Measurements from ENCODE around the gene DGCR8. TPM values are rescaled to one million over a fixed set of nuclear protein-coding genes. Genes with fewer than 3 reads are reported as not detected.

The DGCR8 gene
- total RNA-seq, 5 donors from 2014 or later (not counting 1 experiment from before 2014, with no cell fraction given) = 38.4 to 48.1 (median 45.1) TPM

GRCh38 chr22:20052309-20053259, 27.5 kb upstream of the DGCR8 start:
- POLR2A ChIA-PET = no interaction called here
- no peaks in the 10 kb centered on the region for H3K9me3 Mint-ChIP-seq
- Histone ChIP-seq H3K27me3 (replicated peaks in 1 of 2; ENCODE audit: control insufficient read depth in 2 of 2, extremely low read depth in 1 of 2, insufficient read depth in 2 of 2, low read length in 1 of 2) (no peaks in the 10 kb centered on the region), H3K36me3 (ENCODE audit: control insufficient read depth in 2 of 2, extremely low read depth in 1 of 2, insufficient read depth in 1 of 2, low read length in 1 of 2) (peaks cover 3 to 64% of the 10 kb centered on the region in 2 donors), H3K4me1 (ENCODE audit: control insufficient read depth in 1 of 2, extremely low read depth in 1 of 2, insufficient read depth in 2 of 2, low read length in 2 of 2) (no peaks in the 10 kb centered on the region), H3K9me3 (no peaks in the 10 kb centered on the region), H3K27ac (ENCODE audit: low read length) (no peak overlapping the region), H3K4me3 (ENCODE audit: control insufficient read depth in 1 of 2, extremely low read depth in 1 of 2, low read length in 1 of 2) (no peak overlapping the region)
- no peak for DNase-seq
- no peaks in the 10 kb centered on the region for H3K27me3 Mint-ChIP-seq
- CTCF ChIA-PET = interaction anchor here in 1 of 2 donors (0.6 kb wide), 1 partner anchor 232 kb away, joined by 4 read pairs; no protein-coding TSS in a partner anchor
- no peak overlapping the region for H3K27ac Mint-ChIP-seq
- WGBS (ENCODE audit: insufficient coverage) = 97% methylated on average over 14 of the region's 26 CpGs
- no peak for ATAC-seq (replicated peaks in 1 of 4)
- H3K4me1 Mint-ChIP-seq = peaks cover 0 to 3% (median 0%) of the 10 kb centered on the region in 3 donors
- H3K4me3 Mint-ChIP-seq = no peak overlapping the region
- H3K36me3 Mint-ChIP-seq = peaks cover 38% of the 10 kb centered on the region

- H3K9me3 ChIP-seq = no peaks in the 10 kb centered on the region
- H3K27ac ChIP-seq (ENCODE audit: low read length) = no peak overlapping the region
- POLR2A ChIA-PET = no interaction called here
- H3K27me3 ChIP-seq (replicated peaks in 1 of 2; ENCODE audit: control insufficient read depth in 2 of 2, extremely low read depth in 1 of 2, insufficient read depth in 2 of 2, low read length in 1 of 2) = no peaks in the 10 kb centered on the region
- CTCF ChIA-PET = no interaction called here
- Mint-ChIP-seq H3K4me1 (peaks cover 0 to 1% (median 0%) of the 10 kb centered on the region in 3 donors), H3K36me3 (peaks cover 38% of the 10 kb centered on the region), H3K4me3 (no peak overlapping the region), H3K27ac (no peak overlapping the region), H3K9me3 (no peaks in the 10 kb centered on the region), H3K27me3 (no peaks in the 10 kb centered on the region)
- peaks cover 3 to 59% of the 10 kb centered on the region in 2 donors for H3K36me3 ChIP-seq (ENCODE audit: control insufficient read depth in 2 of 2, extremely low read depth in 1 of 2, insufficient read depth in 1 of 2, low read length in 1 of 2)
- no peak overlapping the region for H3K4me3 ChIP-seq (ENCODE audit: control insufficient read depth in 1 of 2, extremely low read depth in 1 of 2, low read length in 1 of 2)
- ATAC-seq (replicated peaks in 1 of 4) (no peak), DNase-seq (no peak)
- H3K4me1 ChIP-seq (ENCODE audit: control insufficient read depth in 1 of 2, extremely low read depth in 1 of 2, insufficient read depth in 2 of 2, low read length in 2 of 2) = no peaks in the 10 kb centered on the region
- 93% methylated on average over 12 of the region's 14 CpGs for WGBS (ENCODE audit: insufficient coverage)
These were observed 26.5 kb upstream of the DGCR8 start for GRCh38 chr22:20053407-20054033.

GRCh38 chr22:20054034-20054427, 26.0 kb upstream of the DGCR8 start:
- Histone ChIP-seq H3K9me3 (no peaks in the 10 kb centered on the region), H3K27me3 (replicated peaks in 1 of 2; ENCODE audit: control insufficient read depth in 2 of 2, extremely low read depth in 1 of 2, insufficient read depth in 2 of 2, low read length in 1 of 2) (no peaks in the 10 kb centered on the region), H3K36me3 (ENCODE audit: control insufficient read depth in 2 of 2, extremely low read depth in 1 of 2, insufficient read depth in 1 of 2, low read length in 1 of 2) (peaks cover 3 to 59% of the 10 kb centered on the region in 2 donors), H3K4me1 (ENCODE audit: control insufficient read depth in 1 of 2, extremely low read depth in 1 of 2, insufficient read depth in 2 of 2, low read length in 2 of 2) (no peaks in the 10 kb centered on the region), H3K4me3 (ENCODE audit: control insufficient read depth in 1 of 2, extremely low read depth in 1 of 2, low read length in 1 of 2) (no peak overlapping the region), H3K27ac (ENCODE audit: low read length) (no peak overlapping the region)
- peaks cover 40% of the 10 kb centered on the region for H3K36me3 Mint-ChIP-seq
- no peak overlapping the region for H3K4me3 Mint-ChIP-seq
- peaks cover 0 to 4% (median 3%) of the 10 kb centered on the region in 3 donors for H3K4me1 Mint-ChIP-seq
- H3K27me3 Mint-ChIP-seq = no peaks in the 10 kb centered on the region
- CTCF ChIA-PET = no interaction called here
- ATAC-seq (replicated peaks in 1 of 4) (no peak), DNase-seq (no peak)
- no peaks in the 10 kb centered on the region for H3K9me3 Mint-ChIP-seq
- POLR2A ChIA-PET = no interaction called here
- WGBS (ENCODE audit: insufficient coverage) = 97% methylated on average over 10 of the region's 12 CpGs
- H3K27ac Mint-ChIP-seq = no peak overlapping the region

GRCh38 chr22:20054485-20054884, 25.6 kb upstream of the DGCR8 start:
- DNase-seq (no peak), ATAC-seq (replicated peaks in 1 of 4) (no peak)
- ChIA-PET CTCF (no interaction called here), POLR2A (no interaction called here)
- no peaks in the 10 kb centered on the region for H3K27me3 ChIP-seq (replicated peaks in 1 of 2; ENCODE audit: control insufficient read depth in 2 of 2, extremely low read depth in 1 of 2, insufficient read depth in 2 of 2, low read length in 1 of 2)
- H3K4me3 Mint-ChIP-seq = no peak overlapping the region
- H3K9me3 Mint-ChIP-seq = no peaks in the 10 kb centered on the region
- 94% methylated on average over 6 of the region's 6 CpGs for WGBS (ENCODE audit: insufficient coverage)
- no peaks in the 10 kb centered on the region for H3K9me3 ChIP-seq
- H3K4me3 ChIP-seq (ENCODE audit: control insufficient read depth in 1 of 2, extremely low read depth in 1 of 2, low read length in 1 of 2) = no peak overlapping the region
- H3K36me3 ChIP-seq (ENCODE audit: control insufficient read depth in 2 of 2, extremely low read depth in 1 of 2, insufficient read depth in 1 of 2, low read length in 1 of 2) = peaks cover 3 to 59% of the 10 kb centered on the region in 2 donors
- H3K27ac ChIP-seq (ENCODE audit: low read length) = no peak overlapping the region
- peaks cover 39% of the 10 kb centered on the region for H3K36me3 Mint-ChIP-seq
- H3K27me3 Mint-ChIP-seq = no peaks in the 10 kb centered on the region
- peaks cover 0 to 7% (median 4%) of the 10 kb centered on the region in 3 donors for H3K4me1 Mint-ChIP-seq
- H3K4me1 ChIP-seq (ENCODE audit: control insufficient read depth in 1 of 2, extremely low read depth in 1 of 2, insufficient read depth in 2 of 2, low read length in 2 of 2) = no peaks in the 10 kb centered on the region
- no peak overlapping the region for H3K27ac Mint-ChIP-seq

GRCh38 chr22:20055144-20055543, 24.9 kb upstream of the DGCR8 start:
- POLR2A ChIA-PET = no interaction called here
- Histone ChIP-seq H3K4me3 (ENCODE audit: control insufficient read depth in 1 of 2, extremely low read depth in 1 of 2, low read length in 1 of 2) (no peak overlapping the region), H3K27me3 (replicated peaks in 1 of 2; ENCODE audit: control insufficient read depth in 2 of 2, extremely low read depth in 1 of 2, insufficient read depth in 2 of 2, low read length in 1 of 2) (no peaks in the 10 kb centered on the region), H3K36me3 (ENCODE audit: control insufficient read depth in 2 of 2, extremely low read depth in 1 of 2, insufficient read depth in 1 of 2, low read length in 1 of 2) (peaks cover 3 to 59% of the 10 kb centered on the region in 2 donors), H3K9me3 (no peaks in the 10 kb centered on the region), H3K4me1 (ENCODE audit: control insufficient read depth in 1 of 2, extremely low read depth in 1 of 2, insufficient read depth in 2 of 2, low read length in 2 of 2) (no peaks in the 10 kb centered on the region), H3K27ac (ENCODE audit: low read length) (no peak overlapping the region)
- 100% methylated on average over 1 of the region's 2 CpGs for WGBS (ENCODE audit: insufficient coverage)
- CTCF ChIA-PET = no interaction called here
- no peak overlapping the region for H3K27ac Mint-ChIP-seq
- H3K9me3 Mint-ChIP-seq = no peaks in the 10 kb centered on the region
- H3K27me3 Mint-ChIP-seq = no peaks in the 10 kb centered on the region
- DNase-seq (no peak), ATAC-seq (replicated peaks in 1 of 4) (no peak)
- H3K4me1 Mint-ChIP-seq = peaks cover 0 to 8% (median 5%) of the 10 kb centered on the region in 3 donors
- peaks cover 39% of the 10 kb centered on the region for H3K36me3 Mint-ChIP-seq
- H3K4me3 Mint-ChIP-seq = no peak overlapping the region

GRCh38 chr22:20055654-20056053, 24.4 kb upstream of the DGCR8 start:
- WGBS (ENCODE audit: insufficient coverage) = 98% methylated on average over 15 of the region's 15 CpGs
- H3K36me3 Mint-ChIP-seq = peaks cover 43% of the 10 kb centered on the region
- Histone ChIP-seq H3K4me3 (ENCODE audit: control insufficient read depth in 1 of 2, extremely low read depth in 1 of 2, low read length in 1 of 2) (no peak overlapping the region), H3K4me1 (ENCODE audit: control insufficient read depth in 1 of 2, extremely low read depth in 1 of 2, insufficient read depth in 2 of 2, low read length in 2 of 2) (no peaks in the 10 kb centered on the region), H3K36me3 (ENCODE audit: control insufficient read depth in 2 of 2, extremely low read depth in 1 of 2, insufficient read depth in 1 of 2, low read length in 1 of 2) (peaks cover 6 to 62% of the 10 kb centered on the region in 2 donors), H3K27me3 (replicated peaks in 1 of 2; ENCODE audit: control insufficient read depth in 2 of 2, extremely low read depth in 1 of 2, insufficient read depth in 2 of 2, low read length in 1 of 2) (no peaks in the 10 kb centered on the region), H3K27ac (ENCODE audit: low read length) (no peak overlapping the region), H3K9me3 (no peaks in the 10 kb centered on the region)
- H3K27ac Mint-ChIP-seq = no peak overlapping the region
- no peaks in the 10 kb centered on the region for H3K27me3 Mint-ChIP-seq
- DNase-seq (no peak), ATAC-seq (replicated peaks in 1 of 4) (no peak)
- H3K4me1 Mint-ChIP-seq = peaks cover 0 to 8% (median 5%) of the 10 kb centered on the region in 3 donors
- H3K4me3 Mint-ChIP-seq = no peak overlapping the region
- H3K9me3 Mint-ChIP-seq = no peaks in the 10 kb centered on the region
- CTCF ChIA-PET = no interaction called here
- POLR2A ChIA-PET = no interaction called here
